Liver (tissue), 3 donors: ENCODE results near the gene TMOD4.

Experiments used
- SP1 ChIP-seq: IDR thresholded peaks from 2 replicates; pipeline ENCODE4 v1.6.1; 2018; ENCODE audit warnings: antibody characterized with exemption, mild to moderate bottlenecking
- TF ChIP-seq, protein P1 (sequence below): fragments of 150-350 bp; IDR thresholded peaks from 2 replicates; pipeline ENCODE4 v1.5.1; 2017; ENCODE audit warnings: improper control_type of control experiment, low read depth, low read length; ENCODE audit not compliant: missing input control
- donor health status: healthy.
- donor health status: healthy.

DNA sequence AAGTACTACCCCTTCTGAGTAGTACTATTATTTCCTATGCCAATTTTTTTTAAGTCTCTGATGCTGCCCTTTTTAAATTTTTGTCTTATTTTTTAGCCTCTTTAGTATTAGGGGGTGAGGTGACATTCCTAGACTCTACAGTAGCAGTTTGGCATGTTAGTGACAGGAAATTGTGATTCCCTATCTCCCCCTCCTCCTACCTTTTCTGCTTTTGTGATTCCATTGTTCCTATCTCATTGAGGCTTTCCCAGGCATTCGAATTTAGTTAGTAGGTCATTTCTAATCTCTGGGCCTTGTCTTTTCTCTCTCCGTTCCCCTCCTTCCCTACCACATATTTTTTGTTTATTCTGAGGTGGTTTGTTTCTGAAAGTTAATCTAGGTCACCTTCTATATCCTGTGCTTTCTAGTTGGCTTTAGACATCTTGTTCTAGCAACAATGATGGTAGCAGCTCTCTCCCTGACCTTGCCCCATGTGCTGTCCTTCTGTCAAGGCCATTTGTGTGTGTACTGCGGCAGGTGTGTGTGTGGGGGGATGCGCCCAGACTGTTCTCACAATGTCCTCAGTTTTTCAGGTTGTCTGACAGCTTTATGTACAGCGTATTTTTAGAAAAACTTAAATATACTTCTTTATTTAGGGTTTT is 50.9 kb downstream of the TMOD4 start:
- TF ChIP-seq, protein P1, sequence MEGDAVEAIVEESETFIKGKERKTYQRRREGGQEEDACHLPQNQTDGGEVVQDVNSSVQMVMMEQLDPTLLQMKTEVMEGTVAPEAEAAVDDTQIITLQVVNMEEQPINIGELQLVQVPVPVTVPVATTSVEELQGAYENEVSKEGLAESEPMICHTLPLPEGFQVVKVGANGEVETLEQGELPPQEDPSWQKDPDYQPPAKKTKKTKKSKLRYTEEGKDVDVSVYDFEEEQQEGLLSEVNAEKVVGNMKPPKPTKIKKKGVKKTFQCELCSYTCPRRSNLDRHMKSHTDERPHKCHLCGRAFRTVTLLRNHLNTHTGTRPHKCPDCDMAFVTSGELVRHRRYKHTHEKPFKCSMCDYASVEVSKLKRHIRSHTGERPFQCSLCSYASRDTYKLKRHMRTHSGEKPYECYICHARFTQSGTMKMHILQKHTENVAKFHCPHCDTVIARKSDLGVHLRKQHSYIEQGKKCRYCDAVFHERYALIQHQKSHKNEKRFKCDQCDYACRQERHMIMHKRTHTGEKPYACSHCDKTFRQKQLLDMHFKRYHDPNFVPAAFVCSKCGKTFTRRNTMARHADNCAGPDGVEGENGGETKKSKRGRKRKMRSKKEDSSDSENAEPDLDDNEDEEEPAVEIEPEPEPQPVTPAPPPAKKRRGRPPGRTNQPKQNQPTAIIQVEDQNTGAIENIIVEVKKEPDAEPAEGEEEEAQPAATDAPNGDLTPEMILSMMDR: no peak
- TF ChIP-seq SP1: no peak
